ENCODE measurements around the gene PGBD4.

GRCh38 chr15:34099914-34100313 is 2.0 kb upstream of the PGBD4 start:
- TF ChIP-seq, protein P1, sequence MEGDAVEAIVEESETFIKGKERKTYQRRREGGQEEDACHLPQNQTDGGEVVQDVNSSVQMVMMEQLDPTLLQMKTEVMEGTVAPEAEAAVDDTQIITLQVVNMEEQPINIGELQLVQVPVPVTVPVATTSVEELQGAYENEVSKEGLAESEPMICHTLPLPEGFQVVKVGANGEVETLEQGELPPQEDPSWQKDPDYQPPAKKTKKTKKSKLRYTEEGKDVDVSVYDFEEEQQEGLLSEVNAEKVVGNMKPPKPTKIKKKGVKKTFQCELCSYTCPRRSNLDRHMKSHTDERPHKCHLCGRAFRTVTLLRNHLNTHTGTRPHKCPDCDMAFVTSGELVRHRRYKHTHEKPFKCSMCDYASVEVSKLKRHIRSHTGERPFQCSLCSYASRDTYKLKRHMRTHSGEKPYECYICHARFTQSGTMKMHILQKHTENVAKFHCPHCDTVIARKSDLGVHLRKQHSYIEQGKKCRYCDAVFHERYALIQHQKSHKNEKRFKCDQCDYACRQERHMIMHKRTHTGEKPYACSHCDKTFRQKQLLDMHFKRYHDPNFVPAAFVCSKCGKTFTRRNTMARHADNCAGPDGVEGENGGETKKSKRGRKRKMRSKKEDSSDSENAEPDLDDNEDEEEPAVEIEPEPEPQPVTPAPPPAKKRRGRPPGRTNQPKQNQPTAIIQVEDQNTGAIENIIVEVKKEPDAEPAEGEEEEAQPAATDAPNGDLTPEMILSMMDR (IDR thresholded peaks at IDR 0.05) = no peak
- TF ChIP-seq POLR2AphosphoS5 (IDR thresholded peaks at IDR 0.05) = no peak
- TF ChIP-seq POLR2A (IDR thresholded peaks at IDR 0.05) = no peak

Measured in prostate gland (tissue), 2 donors.